HG03571 (cell line): ENCODE results near the gene MIOS.
A peak's percentile ranks its signal among the peaks of the same experiment; 100 is the strongest.

Experiments used
- ATAC-seq: cut with Tn5 transposase; IDR thresholded peaks from one replicate; pipeline ENCODE4 v1.9.1; 2021; ENCODE audit not compliant: unreplicated experiment

The MIOS gene

GRCh38 chr7:7566651-7567611 lies at the start of gene MIOS:
Gene MIOS (plus strand): TSS chr7:7566884. CDS start chr7:7572476, 5,592 bp downstream.
- peak; percentile 73 for ATAC-seq

- no peak for ATAC-seq
Observed at GRCh38 chr7:7517754-7518153, 48.9 kb upstream of the MIOS start.

- no peak for ATAC-seq
Observed at GRCh38 chr7:7519056-7519455, 47.6 kb upstream of the MIOS start.

GRCh38 chr7:7519528-7519927 lies 47.2 kb upstream of the MIOS start:
- ATAC-seq = no peak

GRCh38 chr7:7521259-7521658 lies 45.4 kb upstream of the MIOS start:
- no peak for ATAC-seq

GRCh38 chr7:7522421-7522820 lies 44.3 kb upstream of the MIOS start:
- ATAC-seq = no peak

GRCh38 chr7:7524121-7524520 lies 42.6 kb upstream of the MIOS start:
- no peak for ATAC-seq

- ATAC-seq = no peak
Observed at GRCh38 chr7:7526006-7526405, 40.7 kb upstream of the MIOS start.

- no peak for ATAC-seq
Observed at GRCh38 chr7:7527047-7527446, 39.6 kb upstream of the MIOS start.

- no peak for ATAC-seq
Observed at GRCh38 chr7:7529328-7529727, 37.4 kb upstream of the MIOS start.

- ATAC-seq = no peak
Observed at GRCh38 chr7:7533831-7534430, 32.8 kb upstream of the MIOS start.

GRCh38 chr7:7535691-7536090 lies 31.0 kb upstream of the MIOS start, which contains the start of gene COL28A1:
Gene COL28A1 (minus strand): TSS chr7:7535873. CDS start chr7:7532875, 2,998 bp downstream.
- ATAC-seq = no peak

- no peak for ATAC-seq
Observed at GRCh38 chr7:7536396-7537019, 30.2 kb upstream of the MIOS start.

- no peak for ATAC-seq
Observed at GRCh38 chr7:7537711-7538110, 29.0 kb upstream of the MIOS start.

- ATAC-seq = no peak
Observed at GRCh38 chr7:7539152-7539551, 27.5 kb upstream of the MIOS start.

- ATAC-seq = no peak
Observed at GRCh38 chr7:7539711-7540110, 27.0 kb upstream of the MIOS start.

- ATAC-seq = no peak
Observed at GRCh38 chr7:7542251-7542835, 24.3 kb upstream of the MIOS start.

GRCh38 chr7:7548407-7548806 lies 18.3 kb upstream of the MIOS start:
- no peak for ATAC-seq

- no peak for ATAC-seq
Observed at GRCh38 chr7:7550663-7551062, 16.0 kb upstream of the MIOS start.

- ATAC-seq = no peak
Observed at GRCh38 chr7:7552199-7552598, 14.5 kb upstream of the MIOS start.

GRCh38 chr7:7553386-7553785 lies 13.3 kb upstream of the MIOS start:
- ATAC-seq = no peak
